Dermis microvascular lymphatic vessel endothelial cell (primary cell): ENCODE measurements around the gene TST. TPM values are rescaled to one million over a fixed set of nuclear protein-coding genes. Genes with fewer than 3 reads are reported as not detected.

Source experiments
- DNase-seq, 2 donors: peaks; one replicate each; pipeline versions ENCODE4 v3.0.0 to v3.0.0-alpha.2; 2010; ENCODE audit warnings: low read depth in 2 of 2
- total RNA-seq: library from RNA; depleted of rRNA; stranded (reverse); fragments of >200 nt; gene quantifications from 2 replicates; pipeline ENCODE4 v1.2.1, GENCODE V29; 2014

Gene TST
- total RNA-seq, 1 donor from 2014 or later = 50.2 TPM

DNA sequence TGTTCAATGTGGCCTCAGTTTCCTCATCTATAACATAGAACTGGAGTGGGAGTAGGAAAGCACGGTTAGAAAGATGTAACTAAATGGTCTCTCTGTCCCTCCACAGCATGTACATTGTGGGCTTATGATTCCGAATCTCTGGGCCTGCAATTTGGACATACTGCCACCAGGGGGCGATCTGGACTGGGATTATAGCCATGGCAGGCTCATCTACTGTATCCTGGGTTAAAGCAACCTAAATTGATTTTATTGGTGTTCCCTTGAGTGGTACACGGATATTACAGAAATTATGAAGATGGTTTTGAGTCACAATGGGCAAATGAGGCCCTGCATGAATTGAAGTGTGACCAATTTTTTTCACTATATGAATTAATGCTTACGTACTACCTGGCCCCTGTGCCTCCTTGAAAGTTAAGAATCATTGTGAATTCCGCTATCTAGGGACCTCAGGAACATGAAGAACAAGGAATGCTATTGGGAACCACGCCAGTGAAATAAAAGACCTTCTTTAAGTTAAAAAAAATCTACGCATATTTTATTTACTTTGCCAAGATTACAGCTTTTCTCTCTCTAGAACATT is 32.9 kb downstream of the TST start:
- peak in 1 of 2 donors; percentile 17 for DNase-seq

DNA sequence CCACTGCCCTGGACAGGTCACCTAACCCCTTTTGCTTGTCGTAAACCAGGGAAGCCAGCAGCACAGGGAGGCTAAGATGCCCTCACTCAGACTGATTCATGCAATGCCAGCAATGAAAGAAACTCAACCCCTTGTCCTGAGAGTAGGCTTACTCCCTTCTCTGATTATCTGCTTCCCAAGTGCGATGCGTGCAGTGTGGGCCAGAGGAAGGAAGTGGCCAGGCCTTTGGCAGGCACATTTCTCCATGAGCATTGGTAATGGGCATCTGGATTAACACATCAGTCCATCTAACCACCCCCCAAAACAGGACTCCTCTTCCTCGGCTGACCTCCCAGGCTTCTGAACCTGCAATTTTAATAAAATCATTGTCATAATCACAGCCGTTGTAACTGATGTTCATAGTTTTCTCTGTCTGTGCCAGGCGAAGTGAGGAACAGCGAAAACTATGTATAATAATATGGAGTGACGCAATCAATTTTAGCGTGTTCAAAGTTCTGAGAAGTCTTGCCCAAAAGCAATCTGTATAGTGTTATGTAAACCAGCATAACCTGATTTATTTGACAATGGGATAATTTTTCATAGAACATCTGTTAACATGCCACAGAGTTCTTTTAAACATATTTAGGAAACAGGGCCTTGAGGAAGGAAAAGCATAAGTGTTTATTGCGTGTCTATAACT is 33.9 kb downstream of the TST start:
- DNase-seq = no peak

DNA sequence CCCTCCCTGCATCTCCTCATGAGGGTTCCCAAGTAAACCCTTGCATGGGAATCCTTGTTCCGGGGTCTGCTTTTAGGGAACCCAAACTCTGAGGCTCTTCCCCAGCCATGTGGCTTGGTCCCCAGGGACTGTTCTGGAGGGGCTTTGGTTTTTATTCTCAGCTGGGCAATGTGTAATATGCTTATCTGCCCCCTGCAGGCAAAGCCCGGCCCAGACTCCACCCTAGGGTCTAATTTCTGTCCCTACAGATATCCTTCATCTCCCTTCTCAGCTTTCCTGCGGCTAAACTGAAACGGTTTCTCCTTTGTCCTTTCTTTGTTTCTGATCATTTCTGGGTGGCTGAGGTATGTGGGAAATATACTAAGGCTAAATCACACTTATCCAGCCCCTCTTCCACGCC is 37.1 kb downstream of the TST start:
- DNase-seq = no peak

DNA sequence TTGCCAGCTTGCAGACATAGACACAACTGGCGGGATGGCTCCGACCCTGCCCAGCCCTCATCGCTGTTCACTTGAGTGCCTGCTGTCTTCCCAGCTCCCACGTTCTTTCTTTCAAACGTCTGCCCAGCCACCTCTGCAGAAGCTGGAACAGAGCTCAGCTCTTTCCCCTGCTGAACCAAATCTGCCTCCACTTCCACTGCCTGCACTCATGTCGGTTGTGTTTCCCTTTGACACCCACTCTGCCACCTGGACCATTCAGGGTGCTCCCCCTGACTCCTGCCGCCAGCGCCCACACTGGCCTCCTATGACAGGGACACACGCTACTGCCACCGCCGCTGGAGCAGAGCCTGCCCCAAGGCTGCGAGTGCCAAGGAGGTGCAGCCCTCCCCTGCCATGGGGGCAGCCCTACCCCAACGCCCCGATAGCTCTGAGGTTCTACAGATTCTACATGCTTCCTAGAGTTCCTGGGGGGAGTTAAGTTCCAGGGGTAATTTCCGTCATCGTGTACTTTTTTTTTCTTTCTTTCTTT is 37.9 kb downstream of the TST start:
- no peak for DNase-seq

DNA sequence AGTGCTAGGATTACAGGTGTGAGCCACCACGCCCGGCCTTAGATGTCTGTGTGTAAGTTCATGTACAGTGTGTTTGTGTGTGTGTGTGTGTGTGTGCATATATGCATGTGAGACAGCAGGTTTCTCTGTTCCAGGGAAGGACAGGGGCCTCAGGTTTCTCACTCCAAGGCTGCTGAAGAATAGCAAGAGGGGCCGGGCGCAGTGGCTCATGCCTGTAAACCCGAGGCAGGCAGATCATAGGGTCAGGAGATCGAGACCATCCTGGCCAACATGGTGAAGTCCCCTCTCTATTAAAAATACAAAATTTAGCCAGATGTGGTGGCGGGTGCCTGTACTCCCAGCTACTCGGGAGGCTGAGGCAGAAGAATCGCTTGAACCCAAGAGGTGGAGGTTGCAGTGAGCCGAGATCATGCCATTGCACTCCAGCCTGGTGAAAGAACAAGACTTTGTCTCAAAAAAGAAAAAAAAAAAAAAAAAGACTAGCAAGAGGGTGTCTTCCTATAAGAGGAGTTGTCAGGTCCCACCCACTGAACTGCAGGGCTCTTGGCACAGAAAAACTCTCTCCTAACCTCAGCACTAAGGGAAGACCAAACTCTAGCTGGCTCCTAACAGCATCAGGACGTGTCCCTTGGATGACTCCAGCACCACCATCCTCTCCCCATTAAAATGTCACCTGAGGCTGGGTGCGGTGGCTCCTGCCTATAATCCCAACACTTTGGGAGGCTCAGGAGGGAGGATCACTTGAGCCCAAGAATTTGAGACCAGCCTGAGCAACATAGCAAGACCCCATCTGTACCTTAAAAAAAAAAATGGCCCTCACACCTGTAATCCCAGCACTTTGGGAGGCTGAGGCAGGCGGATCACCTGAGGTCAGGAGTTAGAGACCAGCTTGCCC is 40.0 kb downstream of the TST start:
- DNase-seq = no peak

DNA sequence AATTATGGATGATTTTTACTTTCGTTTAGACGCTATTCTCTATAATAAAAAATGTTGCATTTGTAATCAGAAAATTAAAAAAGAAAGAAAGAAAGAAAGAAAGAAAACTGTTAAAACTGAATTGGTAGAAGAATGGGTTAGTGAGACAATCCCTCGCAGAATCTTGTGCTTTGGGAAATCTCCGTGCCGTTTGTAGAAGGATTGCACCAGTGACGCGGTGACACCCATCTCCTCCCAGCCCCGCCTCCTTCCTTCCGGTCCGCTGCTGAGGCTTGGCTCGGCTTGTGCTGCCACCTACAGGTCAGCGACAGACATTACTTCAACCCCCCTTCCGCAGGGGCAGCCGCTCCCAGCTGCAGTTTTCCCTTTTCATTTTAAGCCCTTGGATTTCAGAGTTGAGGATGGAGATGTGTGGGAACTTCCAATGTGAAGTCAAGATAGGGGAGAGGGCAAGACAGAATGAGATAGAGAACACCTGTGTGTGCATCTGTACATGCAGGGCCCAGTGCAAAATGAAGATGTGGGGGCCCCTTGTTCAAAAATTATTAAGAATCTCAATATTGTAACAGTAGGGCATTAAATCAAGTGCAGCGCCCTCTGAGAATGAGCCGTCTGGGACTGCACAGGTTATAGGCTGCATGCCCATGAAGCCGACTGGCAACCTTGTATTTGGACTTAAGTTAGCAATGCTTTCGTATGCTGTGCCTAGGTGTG is 41.1 kb downstream of the TST start:
- peak; percentile 70 to 84 for DNase-seq

DNA sequence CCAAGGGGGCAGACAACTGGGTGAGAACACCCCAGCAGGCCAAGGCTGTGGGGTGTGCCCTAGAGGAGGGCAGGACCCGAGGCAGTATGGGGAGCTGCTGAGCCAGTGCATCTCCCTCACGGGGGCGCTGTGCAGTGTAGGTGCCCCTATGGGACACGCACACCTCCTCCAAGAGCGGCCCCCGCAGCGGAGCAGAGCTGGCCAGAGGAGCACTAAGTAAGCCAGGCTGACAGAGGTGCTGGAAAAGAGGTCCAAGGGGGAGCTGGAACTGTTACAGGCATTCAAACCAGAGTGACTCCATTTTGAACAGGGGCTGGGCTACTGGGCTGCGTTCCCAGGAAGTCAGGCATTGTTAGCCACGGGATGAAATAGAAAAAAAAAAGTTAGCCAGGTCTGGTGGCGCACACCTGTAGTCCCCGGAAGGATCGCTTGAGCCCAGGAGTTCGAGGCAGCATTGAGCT is 41.8 kb downstream of the TST start:
- peak in 1 of 2 donors; percentile 35 for DNase-seq

DNA sequence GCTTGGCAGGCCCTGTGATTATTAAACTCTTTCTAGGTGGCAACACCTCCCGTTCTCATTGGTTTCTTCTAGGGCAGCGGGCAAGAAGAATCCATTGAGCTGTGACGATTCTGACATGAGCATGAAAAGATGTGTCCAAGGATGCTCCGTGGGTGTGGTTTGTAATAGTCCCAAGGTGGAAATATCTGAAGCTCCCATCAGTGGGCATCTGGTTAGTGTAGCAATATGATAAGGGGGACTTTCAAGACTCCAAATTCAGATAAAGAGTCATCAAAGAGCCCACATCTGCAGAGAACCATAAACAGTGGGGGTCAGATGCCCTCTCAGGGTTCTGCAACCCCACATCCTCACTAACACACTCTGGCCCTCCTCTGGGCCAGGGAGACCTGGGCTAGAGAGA is 42.6 kb downstream of the TST start:
- DNase-seq = no peak

DNA sequence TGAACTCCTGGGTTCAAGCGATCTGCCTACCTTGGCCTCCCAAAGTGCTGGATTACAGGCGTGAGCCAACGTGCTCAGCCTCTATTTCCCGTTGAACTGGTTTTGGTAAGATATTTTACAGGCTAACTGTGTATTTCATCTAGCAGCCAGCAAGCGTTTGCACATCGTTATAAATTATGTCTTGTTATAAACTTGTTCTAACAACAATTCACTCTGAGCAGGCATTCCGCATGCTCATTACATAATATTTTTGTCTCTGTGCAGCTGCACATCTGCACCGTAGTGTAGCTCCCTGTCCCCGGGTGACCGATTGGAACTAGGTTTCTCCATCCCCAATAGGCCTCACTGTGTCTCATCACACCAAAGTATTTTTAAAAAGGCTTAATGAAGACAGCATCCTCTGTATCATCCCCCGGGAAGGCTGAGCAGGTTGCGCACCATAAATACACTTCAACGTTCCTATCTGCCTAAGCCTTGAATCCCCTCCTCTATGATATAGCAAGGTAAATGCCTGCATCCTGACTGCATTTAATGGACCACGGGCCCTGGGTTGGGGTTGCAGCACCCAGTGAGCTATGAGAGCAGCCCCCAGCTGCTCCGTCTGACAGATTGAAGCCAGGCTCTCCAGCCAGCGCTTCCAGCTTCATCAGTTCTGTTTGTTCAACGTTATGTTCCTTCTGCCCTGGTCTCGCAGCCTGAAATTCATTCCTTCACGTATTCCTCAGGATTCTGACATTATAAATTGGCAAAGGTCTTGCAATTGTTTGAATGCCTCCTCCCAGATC is 47.7 kb downstream of the TST start:
- DNase-seq = no peak

DNA sequence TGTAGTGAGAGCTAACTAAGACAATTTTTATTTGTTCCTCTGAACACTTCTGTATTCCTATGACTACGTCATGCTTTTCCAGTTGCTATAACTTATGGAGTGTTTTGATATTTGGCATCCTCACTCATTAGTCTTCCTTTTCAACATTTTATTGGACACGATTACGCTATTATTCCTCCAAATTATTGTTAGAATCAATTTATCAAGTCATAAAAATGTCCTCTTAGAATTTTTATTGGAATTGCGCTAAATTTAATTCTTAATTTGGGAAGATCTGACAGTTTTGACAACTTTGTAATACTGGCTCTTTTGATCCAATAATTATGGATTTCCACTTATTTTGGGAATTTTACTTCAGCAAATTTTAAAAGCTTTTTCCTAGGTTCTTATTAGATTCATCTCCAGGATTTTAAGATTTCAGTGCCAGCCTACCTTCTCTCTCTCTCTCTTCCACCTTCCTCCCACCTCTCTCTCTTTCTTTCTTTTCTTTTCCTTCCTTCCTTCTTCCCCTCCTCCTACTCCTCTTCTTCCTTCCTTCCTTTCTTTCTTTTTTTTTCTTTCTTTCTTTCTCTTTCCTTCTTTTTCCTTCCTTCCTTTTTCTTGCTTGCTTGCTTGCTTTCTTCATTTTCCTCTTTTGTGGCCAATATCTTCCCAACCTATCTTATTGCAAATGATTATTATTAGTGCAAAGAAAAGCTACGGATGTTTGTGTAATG is 50.8 kb downstream of the TST start:
- no peak for DNase-seq

DNA sequence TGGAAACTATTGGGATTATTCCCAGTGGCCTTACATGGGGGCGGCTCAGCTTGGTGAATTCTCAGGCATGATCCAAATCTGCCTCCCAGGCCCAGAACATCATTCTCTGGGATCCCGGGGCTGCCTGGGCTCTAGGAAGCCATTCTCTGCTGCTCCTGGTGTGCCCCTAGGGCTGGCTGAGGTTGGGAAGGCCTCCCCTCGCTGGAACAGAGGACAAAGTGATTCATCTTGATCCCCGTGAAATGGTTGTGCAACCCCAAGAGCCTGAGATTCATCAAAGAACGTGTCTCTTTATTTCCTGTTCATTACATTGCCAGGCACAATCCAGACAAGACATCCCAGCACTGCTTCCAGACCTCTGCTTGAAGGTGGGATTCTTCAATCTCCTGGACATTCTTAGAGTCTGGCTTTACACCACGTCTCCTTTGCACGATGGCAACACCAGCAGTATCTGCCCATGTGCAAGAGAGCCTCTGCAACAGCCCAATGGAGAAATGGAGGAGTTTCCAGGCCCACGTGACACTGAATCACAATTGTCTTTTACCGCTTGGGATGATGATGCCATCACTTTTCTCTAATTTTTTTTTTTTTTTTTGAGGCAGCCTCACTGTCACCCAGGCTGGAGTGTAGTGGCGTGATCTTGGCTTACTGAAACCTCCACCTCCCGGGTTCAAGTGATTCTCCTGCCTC is 52.3 kb downstream of the TST start:
- DNase-seq = no peak

DNA sequence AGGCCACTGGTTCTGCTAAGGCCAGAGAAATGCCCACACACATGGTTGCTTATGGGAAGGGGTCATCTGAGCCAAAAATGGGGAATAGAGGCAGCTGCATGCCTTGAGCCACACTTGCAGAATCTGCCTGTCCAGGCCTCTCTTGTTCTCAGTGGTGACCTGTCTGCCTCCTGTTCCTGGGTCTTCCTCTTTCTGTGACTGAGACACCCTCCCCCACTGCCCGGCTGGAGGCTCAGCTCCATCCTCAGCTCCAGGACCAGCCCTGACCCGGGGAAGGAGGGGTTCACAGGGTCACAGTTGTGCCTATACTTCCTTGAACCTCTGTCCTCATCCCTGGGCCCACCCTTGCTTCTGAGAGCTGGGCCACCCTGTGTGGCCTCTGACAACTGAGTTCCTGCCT is 53.6 kb downstream of the TST start:
- no peak for DNase-seq

DNA sequence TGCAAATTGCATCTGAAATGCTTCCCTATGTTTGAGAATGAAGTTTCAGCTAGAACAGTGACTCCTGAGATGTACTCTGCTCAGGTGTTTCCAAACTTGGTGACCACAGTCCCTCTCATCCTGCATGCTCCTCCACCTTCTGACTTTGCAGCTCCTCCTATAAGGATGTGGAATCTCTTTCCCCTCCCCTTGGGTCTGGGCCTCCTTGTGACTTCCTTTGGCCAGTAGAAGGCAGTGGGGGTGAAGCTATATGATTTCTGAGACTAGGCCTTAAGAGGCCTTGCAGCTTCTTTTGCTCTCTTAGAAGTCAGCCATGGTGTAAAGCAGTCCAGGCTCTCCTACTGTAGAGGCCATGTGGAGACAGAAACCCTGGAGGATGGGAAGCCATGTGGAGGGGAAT is 55.1 kb downstream of the TST start:
- DNase-seq = no peak

DNA sequence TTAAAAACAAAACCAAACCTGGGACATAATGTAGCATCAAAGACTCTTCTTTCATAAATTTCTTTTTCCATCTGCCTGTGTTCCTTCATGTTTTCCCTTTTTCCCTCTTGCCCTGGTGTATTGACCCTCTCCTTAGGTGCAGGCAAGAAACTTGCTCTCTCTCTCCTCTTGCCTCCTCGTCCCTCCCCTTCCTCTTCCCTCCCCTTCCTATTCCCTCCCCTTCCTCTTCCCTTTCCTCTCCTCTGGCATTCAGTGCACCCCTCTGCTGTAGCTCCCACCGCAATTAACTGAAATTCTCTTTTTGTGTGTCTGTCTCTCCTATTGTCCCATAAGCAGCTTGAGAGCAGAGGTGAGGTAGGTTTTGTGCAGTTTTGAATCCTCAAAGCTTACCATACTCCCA is 55.9 kb downstream of the TST start:
- no peak for DNase-seq

DNA sequence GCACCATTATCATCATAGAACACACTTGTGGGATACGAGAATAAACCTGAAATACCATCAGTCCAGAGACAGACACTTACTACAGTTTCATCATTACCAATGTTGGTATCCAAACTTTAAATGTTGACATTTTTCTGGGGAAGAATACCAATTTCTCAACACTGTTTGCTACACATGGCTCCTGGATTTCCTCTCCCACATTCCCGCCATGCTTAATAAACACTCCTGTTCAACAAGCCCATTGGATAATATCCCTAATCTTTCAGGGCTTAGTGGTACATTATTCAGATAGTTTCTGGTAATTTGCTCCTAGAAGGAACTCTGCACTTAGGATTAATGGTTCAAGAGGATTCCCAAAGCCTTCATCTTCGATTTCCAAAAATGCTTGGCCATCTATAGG is 57.6 kb downstream of the TST start:
- DNase-seq = no peak
